HEK293T (cell line): ENCODE results near the gene FAM3C.

Experiments used
- CTCF ChIA-PET: fragments of 350-600 bp; formaldehyde crosslinking; extraction: SDS; loops from one replicate; lab custom pipeline; 2021; ENCODE audit warnings: antibody characterized with exemption, inconsistent platforms; lab: Yijun Ruan, JAX
- POLR2A ChIA-PET: fragments of 350-600 bp; formaldehyde crosslinking; extraction: SDS; loops from one replicate; lab custom pipeline; 2020; ENCODE audit warnings: antibody characterized with exemption, inconsistent platforms; lab: Yijun Ruan, JAX
- DNase-seq: peaks from one replicate; pipeline ENCODE4 v3.0.0; 2012; ENCODE audit warnings: mixed read lengths; ENCODE audit errors: extremely low spot score
- ARNT ChIP-seq: fragments of 450-650 bp; IDR thresholded peaks from 2 replicates; pipeline ENCODE4 v1.6.1; 2017; ENCODE audit warnings: mild to moderate bottlenecking
- BHLHE40 ChIP-seq: fragments of 450-650 bp; IDR thresholded peaks from 2 replicates; pipeline ENCODE4 v1.6.1; 2016; ENCODE audit warnings: mild to moderate bottlenecking, moderate library complexity, borderline replicate concordance
- CTBP1 ChIP-seq: fragments of 450-650 bp; IDR thresholded peaks from 2 replicates; pipeline ENCODE4 v1.6.1; 2016; ENCODE audit warnings: borderline replicate concordance
- ELF4 ChIP-seq: fragments of 450-650 bp; IDR thresholded peaks from 2 replicates; pipeline ENCODE4 v1.6.1; 2017; ENCODE audit warnings: antibody characterized with exemption
- FOXA1 ChIP-seq: fragments of 450-650 bp; IDR thresholded peaks from 2 replicates; pipeline ENCODE4 v1.6.1; 2016; ENCODE audit warnings: mild to moderate bottlenecking
- FOXK2 ChIP-seq: fragments of 450-650 bp; IDR thresholded peaks from 2 replicates; pipeline ENCODE4 v1.6.1; 2016; ENCODE audit warnings: mild to moderate bottlenecking
- FOXM1 ChIP-seq: fragments of 450-650 bp; IDR thresholded peaks from 2 replicates; pipeline ENCODE4 v1.6.1; 2017; ENCODE audit warnings: mild to moderate bottlenecking, borderline replicate concordance
- HDGF ChIP-seq: fragments of 450-650 bp; IDR thresholded peaks from 2 replicates; pipeline ENCODE4 v1.6.1; 2017; ENCODE audit warnings: antibody characterized with exemption, borderline replicate concordance
- L3MBTL2 ChIP-seq: fragments of 450-650 bp; conservative IDR thresholded peaks from 2 replicates; pipeline ENCODE4 v1.6.1; 2016; ENCODE audit warnings: mild to moderate bottlenecking
- LEF1 ChIP-seq: fragments of 450-650 bp; IDR thresholded peaks from 2 replicates; pipeline ENCODE4 v1.6.1; 2017; ENCODE audit warnings: mild to moderate bottlenecking, borderline replicate concordance
- NFRKB ChIP-seq: fragments of 450-650 bp; IDR thresholded peaks from 2 replicates; pipeline ENCODE4 v1.6.1; 2016; ENCODE audit warnings: mild to moderate bottlenecking, moderate library complexity
- PKNOX1 ChIP-seq: fragments of 450-650 bp; IDR thresholded peaks from 2 replicates; pipeline ENCODE4 v1.6.1; 2016
- SP1 ChIP-seq: fragments of 450-650 bp; IDR thresholded peaks from 2 replicates; pipeline ENCODE4 v1.6.1; 2017
- SUZ12 ChIP-seq: fragments of 450-650 bp; IDR thresholded peaks from 2 replicates; pipeline ENCODE4 v1.6.1; 2016; ENCODE audit warnings: mild to moderate bottlenecking
- TARDBP ChIP-seq: fragments of 450-650 bp; IDR thresholded peaks from 2 replicates; pipeline ENCODE4 v1.6.1; 2016
- ZNF384 ChIP-seq: fragments of 450-650 bp; IDR thresholded peaks from 2 replicates; pipeline ENCODE4 v1.6.1; 2016

The FAM3C gene

DNA sequence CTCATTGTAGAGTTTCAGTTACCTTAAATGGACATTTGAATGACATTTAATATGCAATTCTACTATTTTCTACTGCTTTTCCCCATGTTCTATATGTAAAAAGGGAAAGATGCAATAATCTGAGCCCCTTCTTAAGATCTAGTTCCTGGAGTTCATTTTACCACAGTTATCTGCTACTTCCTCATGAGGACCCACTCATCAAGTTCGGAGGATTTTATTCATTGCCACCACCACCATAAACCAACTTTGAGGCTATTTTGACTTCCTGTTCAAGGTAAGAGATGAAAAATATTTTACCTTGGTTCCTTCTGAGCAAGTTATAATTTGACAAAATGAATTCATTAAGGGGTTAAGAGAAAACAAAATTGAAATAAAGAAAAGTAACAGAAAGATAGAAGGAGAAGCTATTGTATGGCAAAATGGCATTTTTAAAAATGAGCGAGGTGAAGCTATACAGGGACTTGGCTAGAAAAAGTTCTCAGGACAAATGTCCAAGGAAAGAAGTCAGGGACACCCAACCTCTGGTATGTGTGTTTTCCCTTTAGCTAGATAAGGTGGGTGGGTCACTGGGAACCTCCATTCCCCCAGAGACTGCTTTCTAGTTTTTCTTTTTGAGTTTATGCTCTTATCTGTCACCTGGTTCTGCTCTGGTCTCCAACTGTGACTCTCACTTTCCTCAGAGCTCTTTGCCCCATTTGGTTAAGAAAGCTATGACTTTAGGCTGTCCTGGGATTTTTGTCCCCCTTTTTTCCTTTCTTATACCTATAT is 14.9 kb upstream of the FAM3C start:
- ChIA-PET CTCF (no interaction called here), POLR2A (no interaction called here)
- DNase-seq, result no peak
- no peak for TF ChIP-seq PKNOX1

DNA sequence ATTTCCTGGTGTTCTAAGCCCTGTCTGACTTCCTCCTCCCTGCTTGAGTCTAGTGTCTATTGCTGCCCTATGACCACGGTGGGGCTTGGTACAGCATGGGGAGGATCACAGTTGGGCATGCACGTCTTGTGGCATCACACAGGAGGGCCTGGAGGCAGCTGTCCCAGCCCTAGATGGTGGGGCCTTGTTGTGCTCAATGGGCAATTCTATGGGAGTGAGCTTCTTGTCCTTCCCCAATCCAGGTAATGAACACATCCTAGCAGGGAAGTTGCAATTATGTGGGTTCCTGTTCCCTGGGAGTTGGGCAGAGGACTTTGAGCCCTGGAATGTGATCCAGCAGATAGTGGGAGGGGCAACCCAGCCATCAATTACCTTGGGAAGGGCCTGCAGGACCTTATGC is 10.8 kb upstream of the FAM3C start:
- no peak for TF ChIP-seq L3MBTL2
- TF ChIP-seq HDGF, result no peak
- TF ChIP-seq FOXK2, result no peak
- TF ChIP-seq BHLHE40, result no peak
- no peak for TF ChIP-seq FOXM1
- no peak for DNase-seq
- CTCF ChIA-PET, result no interaction called here
- POLR2A ChIA-PET, result no interaction called here

GRCh38 chr7:121406461-121406860 is 10.4 kb upstream of the FAM3C start:
- ChIA-PET CTCF (no interaction called here), POLR2A (interaction anchor here (1.3 kb wide), 1 partner anchor 11 kb away, joined by 4 read pairs; the partner anchor contains the start of gene FAM3C)

GRCh38 chr7:121404348-121404747 is 8.2 kb upstream of the FAM3C start:
- TF ChIP-seq SP1, result no peak
- no peak for DNase-seq
- ChIA-PET POLR2A (no interaction called here), CTCF (interaction anchor here (0.6 kb wide), 1 partner anchor 8 kb away, joined by 3 read pairs; the partner anchor contains the start of gene FAM3C)

More at GRCh38 chr7:121406461-121406860, 10.4 kb upstream of the FAM3C start:
- TF ChIP-seq FOXK2 (no peak), ZNF384 (no peak), FOXA1 (no peak), BHLHE40 (no peak), SP1 (no peak), PKNOX1 (no peak), ARNT (no peak), SUZ12 (no peak), ELF4 (no peak), LEF1 (no peak), HDGF (no peak), CTBP1 (no peak), FOXM1 (no peak), L3MBTL2 (no peak)
- no peak for DNase-seq

- POLR2A ChIA-PET, result no interaction called here
- TF ChIP-seq L3MBTL2 (no peak), TARDBP (no peak), PKNOX1 (no peak), FOXK2 (no peak), SUZ12 (no peak), FOXA1 (no peak), BHLHE40 (no peak), ZNF384 (no peak), ARNT (no peak), FOXM1 (no peak), CTBP1 (no peak), HDGF (no peak), LEF1 (no peak), NFRKB (no peak)
- DNase-seq, result no peak
- CTCF ChIA-PET, result no interaction called here
Observed at GRCh38 chr7:121402701-121403100, 6.6 kb upstream of the FAM3C start.

- ChIA-PET POLR2A (no interaction called here), CTCF (no interaction called here)
- TF ChIP-seq ELF4 (no peak), CTBP1 (no peak)
- no peak for DNase-seq
Observed at GRCh38 chr7:121401896-121402295, 5.8 kb upstream of the FAM3C start.

- TF ChIP-seq PKNOX1 (no peak), FOXK2 (no peak), SP1 (no peak), L3MBTL2 (no peak), NFRKB (no peak), ELF4 (no peak), FOXM1 (no peak), HDGF (no peak), SUZ12 (no peak), LEF1 (no peak), CTBP1 (no peak), BHLHE40 (no peak), FOXA1 (no peak), TARDBP (no peak), ZNF384 (no peak), ARNT (no peak)
- DNase-seq, result no peak
- CTCF ChIA-PET, result interaction anchor here (0.8 kb wide), 1 partner anchor 374 kb away, joined by 4 read pairs; no protein-coding TSS in a partner anchor
- POLR2A ChIA-PET, result interaction anchor here (0.9 kb wide), 1 partner anchor 31 kb away, joined by 3 read pairs; no protein-coding TSS in a partner anchor
Observed at GRCh38 chr7:121398246-121398645, 2.1 kb upstream of the FAM3C start.
